Breast epithelium (tissue), 4 donors: ENCODE measurements around the gene PHKA2. TPM values are rescaled to one million over a fixed set of nuclear protein-coding genes. Genes with fewer than 3 reads are reported as not detected.

Experiments used
- DNase-seq, 2 donors: peaks; one replicate each; pipeline ENCODE4 v3.0.0-alpha.2; 2019; ENCODE audit warnings: low spot score in 2 of 2
- H3K27ac ChIP-seq, 2 donors: fragments of 200-600 bp; sonication (generic) in 1 of 2; one replicate each; pipeline ENCODE4 v1.5.1; 2016 to 2019; ENCODE audit warnings: mild to moderate bottlenecking in 1 of 2
- H3K27me3 ChIP-seq, 2 donors: fragments of 200-600 bp; sonication (generic) in 1 of 2; one replicate each; pipeline versions ENCODE4 v1.5.1 to v1.6.0; 2017 to 2019; ENCODE audit warnings: control low read depth in 1 of 2, mild to moderate bottlenecking in 1 of 2
- H3K36me3 ChIP-seq: fragments of 200-600 bp; one replicate; pipeline ENCODE4 v1.5.1; 2019
- H3K4me1 ChIP-seq, 2 donors: fragments of 200-600 bp; sonication (generic); one replicate each; pipeline ENCODE4 v1.5.1; 2016 to 2019; ENCODE audit warnings: control low read depth in 1 of 2
- H3K4me3 ChIP-seq, 3 donors: fragments of 200-600 bp; sonication (generic); 1 replicate in 2 of 3; 2 replicates in 1 of 3; pipeline ENCODE4 v1.5.1; 2016 to 2019; ENCODE audit warnings: mild to moderate bottlenecking in 3 of 3, moderate library complexity in 2 of 3
- H3K9me3 ChIP-seq, 2 donors: fragments of 200-600 bp; sonication (generic) in 1 of 2; one replicate each; pipeline ENCODE4 v1.5.1; 2016 to 2019; ENCODE audit warnings: control low read depth in 1 of 2
- POLR2A ChIP-seq: fragments of 450-650 bp; IDR thresholded peaks from one replicate; pipeline ENCODE4 v1.6.1; 2016; ENCODE audit warnings: antibody characterized with exemption, mild to moderate bottlenecking, moderate library complexity
- POLR2AphosphoS5 ChIP-seq, 3 donors: sonication (generic); formaldehyde crosslinking; IDR thresholded peaks; one replicate each; pipeline ENCODE4 v1.6.1; 2017; ENCODE audit warnings: antibody characterized with exemption in 3 of 3
- intact Hi-C: fragments of 100-400 bp; cut with DNase I; formaldehyde crosslinking; loops from one replicate; pipeline ENCODE4 v1.15.1; 2023; ENCODE audit warnings: low total_unique reads
- total RNA-seq, 3 donors: library from RNA; depleted of rRNA; stranded (reverse); fragments of >200 nt; gene quantifications; one replicate each; pipeline ENCODE4 v1.1.0, GENCODE V29; 2016
- TF ChIP-seq, protein P1 (sequence below), 3 donors: fragments of 450-650 bp; IDR thresholded peaks; one replicate each; pipeline ENCODE4 v1.5.1; 2016 to 2017; ENCODE audit warnings: antibody characterized with exemption in 3 of 3, mild to moderate bottlenecking in 3 of 3, moderate library complexity in 3 of 3

Gene PHKA2
- total RNA-seq, 3 donors from 2014 or later, result 22.7 to 27.1 (median 25.6) TPM

DNA sequence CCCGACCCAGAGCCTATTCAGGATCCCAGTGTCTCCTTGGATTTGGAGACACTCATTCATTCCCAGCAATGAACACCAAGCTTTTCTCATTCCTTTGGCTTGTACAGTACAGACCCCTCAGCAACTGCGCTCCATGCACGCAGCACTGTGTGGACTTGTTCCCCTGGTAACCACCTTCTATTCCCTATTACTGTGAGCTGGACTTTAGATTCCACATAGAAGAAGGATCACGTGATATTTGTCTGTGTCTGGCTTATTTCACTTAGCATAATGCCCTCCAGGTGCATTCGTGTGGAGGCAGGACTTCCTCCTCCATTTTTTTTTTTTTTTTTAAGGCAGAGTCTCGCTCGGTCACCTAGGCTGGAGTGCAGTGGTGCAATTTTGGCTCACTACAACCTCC, 106.4 kb downstream of the PHKA2 start:
- H3K27ac ChIP-seq, result no peak overlapping the region
- TF ChIP-seq POLR2A (no peak), POLR2AphosphoS5 (IDR thresholded peaks at IDR 0.05) (no peak)
- TF ChIP-seq, protein P1, sequence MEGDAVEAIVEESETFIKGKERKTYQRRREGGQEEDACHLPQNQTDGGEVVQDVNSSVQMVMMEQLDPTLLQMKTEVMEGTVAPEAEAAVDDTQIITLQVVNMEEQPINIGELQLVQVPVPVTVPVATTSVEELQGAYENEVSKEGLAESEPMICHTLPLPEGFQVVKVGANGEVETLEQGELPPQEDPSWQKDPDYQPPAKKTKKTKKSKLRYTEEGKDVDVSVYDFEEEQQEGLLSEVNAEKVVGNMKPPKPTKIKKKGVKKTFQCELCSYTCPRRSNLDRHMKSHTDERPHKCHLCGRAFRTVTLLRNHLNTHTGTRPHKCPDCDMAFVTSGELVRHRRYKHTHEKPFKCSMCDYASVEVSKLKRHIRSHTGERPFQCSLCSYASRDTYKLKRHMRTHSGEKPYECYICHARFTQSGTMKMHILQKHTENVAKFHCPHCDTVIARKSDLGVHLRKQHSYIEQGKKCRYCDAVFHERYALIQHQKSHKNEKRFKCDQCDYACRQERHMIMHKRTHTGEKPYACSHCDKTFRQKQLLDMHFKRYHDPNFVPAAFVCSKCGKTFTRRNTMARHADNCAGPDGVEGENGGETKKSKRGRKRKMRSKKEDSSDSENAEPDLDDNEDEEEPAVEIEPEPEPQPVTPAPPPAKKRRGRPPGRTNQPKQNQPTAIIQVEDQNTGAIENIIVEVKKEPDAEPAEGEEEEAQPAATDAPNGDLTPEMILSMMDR (IDR thresholded peaks at IDR 0.05), result no peak
- peaks cover 0 to 39% of the 10 kb centered on the region in 2 donors for H3K27me3 ChIP-seq
- DNase-seq, result no peak
- intact Hi-C loops, result no loop called here
- H3K4me3 ChIP-seq, result no peak overlapping the region
- no peaks in the 10 kb centered on the region for H3K9me3 ChIP-seq
- no peaks in the 10 kb centered on the region for H3K4me1 ChIP-seq
- H3K36me3 ChIP-seq, result no peaks in the 10 kb centered on the region

DNA sequence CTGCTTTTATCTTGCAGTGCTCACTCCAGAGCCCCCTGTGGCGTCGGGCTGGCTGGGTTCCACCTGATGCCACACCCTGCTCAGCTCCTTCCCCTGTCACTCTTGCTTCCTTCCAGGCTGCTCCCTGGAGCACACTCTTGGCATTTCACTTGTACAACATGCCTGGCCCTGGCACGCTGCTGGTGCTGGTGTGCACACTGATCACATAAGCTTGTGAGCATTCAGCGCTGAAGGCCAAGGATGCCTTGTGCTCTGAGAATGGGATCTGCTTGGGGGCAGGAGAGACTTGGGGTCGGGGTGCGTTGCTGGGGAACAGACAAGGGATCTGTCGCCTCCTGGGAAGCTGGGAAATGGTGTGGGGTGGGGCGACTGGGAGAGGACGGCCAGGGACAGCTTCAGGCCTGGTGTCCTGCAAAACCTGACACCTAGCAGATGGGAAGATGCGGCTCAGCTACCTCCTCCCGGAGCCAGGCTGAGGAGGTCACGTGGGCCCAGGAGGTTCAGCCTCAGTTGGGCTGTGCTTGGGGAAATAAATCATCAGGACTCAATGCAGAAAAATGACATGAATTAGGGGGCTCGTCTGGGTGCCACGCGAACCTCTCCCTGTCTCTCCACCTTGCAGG, 108.5 kb downstream of the PHKA2 start:
- Histone ChIP-seq H3K36me3 (no peaks in the 10 kb centered on the region), H3K4me1 (no peaks in the 10 kb centered on the region), H3K27me3 (peaks cover 0 to 49% of the 10 kb centered on the region in 2 donors), H3K27ac (no peak overlapping the region), H3K4me3 (no peak overlapping the region), H3K9me3 (no peaks in the 10 kb centered on the region)
- intact Hi-C loops, result no loop called here
- TF ChIP-seq, protein P1 (IDR thresholded peaks at IDR 0.05), result no peak
- TF ChIP-seq POLR2A, result no peak
- no peak for TF ChIP-seq POLR2AphosphoS5 (IDR thresholded peaks at IDR 0.05)
- no peak for DNase-seq

DNA sequence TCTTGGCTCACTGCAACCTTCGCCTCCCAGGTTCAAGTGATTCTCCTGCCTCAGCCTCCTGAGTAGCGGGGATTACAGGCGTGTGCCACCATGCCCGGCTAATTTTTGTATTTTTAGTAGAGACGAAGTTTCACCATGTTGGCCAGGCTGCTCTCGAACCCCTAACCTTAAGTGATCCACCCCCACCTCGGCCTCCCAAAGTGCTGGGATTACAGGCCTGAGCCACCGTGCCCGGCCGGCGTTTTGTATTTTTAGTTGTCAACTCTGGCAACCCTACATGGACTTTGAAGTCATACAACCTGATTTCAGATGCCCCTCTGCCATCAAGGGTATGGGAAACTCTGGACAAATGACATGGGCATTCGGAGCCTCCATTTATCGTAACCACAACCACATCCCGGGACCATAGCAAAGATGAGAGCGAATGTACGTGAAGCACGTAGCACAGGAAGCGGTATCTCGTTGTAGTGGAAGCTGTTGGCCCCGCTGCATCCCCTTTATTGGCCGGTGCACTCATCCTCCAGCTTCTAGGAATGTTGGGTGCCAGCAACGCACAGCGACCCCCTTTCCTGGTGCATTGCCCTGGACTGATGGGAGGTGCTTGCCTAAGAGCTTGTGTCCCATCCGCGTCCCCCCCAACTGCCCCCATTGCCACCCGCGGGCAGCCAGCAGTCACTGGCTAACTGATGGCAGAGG, 109.2 kb downstream of the PHKA2 start:
- H3K4me1 ChIP-seq, result no peaks in the 10 kb centered on the region
- peaks cover 0 to 49% of the 10 kb centered on the region in 2 donors for H3K27me3 ChIP-seq
- intact Hi-C loops, result no loop called here
- TF ChIP-seq POLR2A (no peak), POLR2AphosphoS5 (IDR thresholded peaks at IDR 0.05) (no peak)
- TF ChIP-seq, protein P1 (IDR thresholded peaks at IDR 0.05), result no peak
- no peak for DNase-seq
- H3K27ac ChIP-seq, result no peak overlapping the region
- no peak overlapping the region for H3K4me3 ChIP-seq
- H3K9me3 ChIP-seq, result no peaks in the 10 kb centered on the region
- H3K36me3 ChIP-seq, result no peaks in the 10 kb centered on the region

DNA sequence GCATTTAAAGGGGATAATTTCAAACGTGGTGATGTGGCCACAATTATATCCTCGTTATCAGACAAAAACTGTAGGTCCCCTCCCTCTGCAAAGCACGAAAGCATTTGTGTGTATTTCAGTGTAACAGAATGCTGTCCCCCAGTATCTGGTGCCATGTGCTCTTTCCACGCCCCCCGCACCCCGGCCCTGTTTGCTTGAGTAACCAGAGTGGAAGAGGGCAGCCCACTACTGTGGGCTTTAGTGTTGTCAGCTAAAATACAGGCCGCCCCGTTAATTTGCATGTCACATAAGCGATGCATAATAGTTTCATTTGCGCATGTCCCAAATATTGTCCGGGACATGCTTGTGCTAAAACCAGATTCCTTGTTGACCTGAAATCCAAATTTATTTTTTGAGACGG, 110.1 kb downstream of the PHKA2 start:
- H3K4me1 ChIP-seq, result no peaks in the 10 kb centered on the region
- intact Hi-C loops, result no loop called here
- peak overlapping the region in 1 of 3 donors; percentile 52 for H3K4me3 ChIP-seq
- no peak overlapping the region for H3K27ac ChIP-seq
- H3K27me3 ChIP-seq, result peaks cover 0 to 43% of the 10 kb centered on the region in 2 donors
- no peaks in the 10 kb centered on the region for H3K36me3 ChIP-seq
- H3K9me3 ChIP-seq, result no peaks in the 10 kb centered on the region
- no peak for DNase-seq
- TF ChIP-seq POLR2AphosphoS5 (IDR thresholded peaks at IDR 0.05) (no peak), POLR2A (no peak)
- TF ChIP-seq, protein P1 (IDR thresholded peaks at IDR 0.05), result no peak

DNA sequence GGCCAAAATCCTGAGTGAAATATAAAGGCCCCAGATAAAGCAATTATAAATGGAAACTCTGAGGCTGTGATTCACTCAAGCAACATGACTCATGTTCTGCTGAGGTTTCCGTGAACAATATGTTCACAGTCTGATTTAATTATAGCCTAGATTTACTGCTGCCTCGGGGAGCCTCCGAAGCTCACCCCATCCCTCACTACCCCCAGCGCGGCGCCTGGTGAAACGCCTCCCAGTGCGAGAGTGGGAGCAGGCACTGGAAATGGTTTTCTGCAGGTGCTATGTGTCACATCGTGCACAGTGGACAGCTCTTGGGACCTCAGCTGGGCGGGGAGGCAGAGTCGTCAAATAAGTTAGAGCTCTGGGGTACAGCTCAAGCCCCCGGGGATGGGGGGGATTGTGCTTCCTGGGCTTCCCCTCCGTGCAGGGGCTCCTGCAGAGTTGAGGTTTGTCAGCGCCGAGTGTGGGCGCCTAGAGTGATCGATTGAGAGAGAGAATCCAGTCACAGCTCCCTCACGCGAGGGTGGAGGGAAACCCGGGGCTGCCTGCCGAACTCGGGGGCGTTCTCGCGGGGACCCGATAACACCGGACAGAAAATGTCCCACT, 110.6 kb downstream of the PHKA2 start:
- no peaks in the 10 kb centered on the region for H3K9me3 ChIP-seq
- intact Hi-C loops, result no loop called here
- H3K27ac ChIP-seq, result peak overlapping the region in 1 of 2 donors; percentile 32
- H3K27me3 ChIP-seq, result peaks cover 0 to 37% of the 10 kb centered on the region in 2 donors
- H3K4me1 ChIP-seq, result no peaks in the 10 kb centered on the region
- TF ChIP-seq POLR2A (no peak), POLR2AphosphoS5 (IDR thresholded peaks at IDR 0.05) (no peak)
- TF ChIP-seq, protein P1 (IDR thresholded peaks at IDR 0.05), result no peak
- H3K4me3 ChIP-seq, result peak overlapping the region in 2 of 3 donors; percentile 15 to 52
- no peak for DNase-seq
- H3K36me3 ChIP-seq, result no peaks in the 10 kb centered on the region
